HG03442 (cell line): Measurements from ENCODE around the gene SLC50A1.

ENCODE experiments used
- ATAC-seq: cut with Tn5 transposase; IDR thresholded peaks from one replicate; pipeline ENCODE4 v1.9.1; 2021; ENCODE audit warnings: mild to moderate bottlenecking, moderate library complexity; ENCODE audit not compliant: unreplicated experiment

SLC50A1 gene

GRCh38 chr1:155182052-155182550 is 46.4 kb downstream of the SLC50A1 start:
- ATAC-seq: no peak

- no peak for ATAC-seq
Observed at GRCh38 chr1:155183775-155184221, 48.1 kb downstream of the SLC50A1 start.

- ATAC-seq: no peak
Observed at GRCh38 chr1:155184351-155184811, 48.7 kb downstream of the SLC50A1 start.

GRCh38 chr1:155184835-155185782 is 49.5 kb downstream of the SLC50A1 start:
- ATAC-seq: peak; percentile 80

- ATAC-seq: no peak
Observed at GRCh38 chr1:155185783-155186066, 50.1 kb downstream of the SLC50A1 start.

- ATAC-seq: no peak
Observed at GRCh38 chr1:155186067-155186793, 50.6 kb downstream of the SLC50A1 start.

- no peak for ATAC-seq
Observed at GRCh38 chr1:155186794-155187455, 51.3 kb downstream of the SLC50A1 start.

- ATAC-seq: no peak
Observed at GRCh38 chr1:155187456-155187891, 51.8 kb downstream of the SLC50A1 start.

GRCh38 chr1:155188268-155188667 is 52.6 kb downstream of the SLC50A1 start:
- ATAC-seq: no peak
